Spleen (tissue), 7 donors: Measurements from ENCODE around the gene ENOSF1.

ENCODE experiments used
- POLR2A ChIP-seq, 3 donors: fragments of 450-650 bp; IDR thresholded peaks; one replicate each; pipeline ENCODE4 v1.5.1; 2017; ENCODE audit warnings: antibody characterized with exemption in 3 of 3, mild to moderate bottlenecking in 1 of 3
- TF ChIP-seq, protein P1 (sequence below), 11 experiments: fragments of 200-600 bp in 7 of 11; fragments of 450-650 bp in 4 of 11; sonication (generic) in 4 of 11; IDR thresholded peaks in 8 of 11; conservative IDR thresholded peaks in 3 of 11; 1 replicate in 7 of 11; 2 replicates in 4 of 11; pipeline versions ENCODE4 v1.4.0 to v1.8.0; 2016 to 2021; ENCODE audit warnings: antibody characterized with exemption in 11 of 11, inconsistent platforms in 4 of 11, mild to moderate bottlenecking in 1 of 11
- donor health status: DM: no; HTN: no; CAD: no; lungs with moderate emphysema.
- donor health status: DM: no; HTN: no; CAD: no.
- donor health status: DM: no; HTN: no; CAD: no.

DNA sequence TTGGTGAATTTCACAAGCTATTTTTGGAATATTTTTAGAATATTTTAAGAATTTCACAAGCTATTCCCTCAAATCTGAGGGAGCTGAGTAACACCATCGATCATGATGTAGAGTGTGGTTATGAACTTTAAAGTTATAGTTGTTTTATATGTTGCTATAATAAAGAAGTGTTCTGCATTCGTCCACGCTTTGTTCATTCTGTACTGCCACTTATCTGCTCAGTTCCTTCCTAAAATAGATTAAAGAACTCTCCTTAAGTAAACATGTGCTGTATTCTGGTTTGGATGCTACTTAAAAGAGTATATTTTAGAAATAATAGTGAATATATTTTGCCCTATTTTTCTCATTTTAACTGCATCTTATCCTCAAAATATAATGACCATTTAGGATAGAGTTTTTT lies 39.1 kb downstream of the ENOSF1 start:
- TF ChIP-seq, protein P1, sequence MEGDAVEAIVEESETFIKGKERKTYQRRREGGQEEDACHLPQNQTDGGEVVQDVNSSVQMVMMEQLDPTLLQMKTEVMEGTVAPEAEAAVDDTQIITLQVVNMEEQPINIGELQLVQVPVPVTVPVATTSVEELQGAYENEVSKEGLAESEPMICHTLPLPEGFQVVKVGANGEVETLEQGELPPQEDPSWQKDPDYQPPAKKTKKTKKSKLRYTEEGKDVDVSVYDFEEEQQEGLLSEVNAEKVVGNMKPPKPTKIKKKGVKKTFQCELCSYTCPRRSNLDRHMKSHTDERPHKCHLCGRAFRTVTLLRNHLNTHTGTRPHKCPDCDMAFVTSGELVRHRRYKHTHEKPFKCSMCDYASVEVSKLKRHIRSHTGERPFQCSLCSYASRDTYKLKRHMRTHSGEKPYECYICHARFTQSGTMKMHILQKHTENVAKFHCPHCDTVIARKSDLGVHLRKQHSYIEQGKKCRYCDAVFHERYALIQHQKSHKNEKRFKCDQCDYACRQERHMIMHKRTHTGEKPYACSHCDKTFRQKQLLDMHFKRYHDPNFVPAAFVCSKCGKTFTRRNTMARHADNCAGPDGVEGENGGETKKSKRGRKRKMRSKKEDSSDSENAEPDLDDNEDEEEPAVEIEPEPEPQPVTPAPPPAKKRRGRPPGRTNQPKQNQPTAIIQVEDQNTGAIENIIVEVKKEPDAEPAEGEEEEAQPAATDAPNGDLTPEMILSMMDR (IDR thresholded peaks at IDR 0.05 in 8 of 11, conservative IDR thresholded peaks at IDR 0.05 in 3 of 11): no peak
- TF ChIP-seq POLR2A (IDR thresholded peaks at IDR 0.05): no peak
